Spleen (tissue), 11 donors: ENCODE data around the gene TSHZ2. TPM values are rescaled to one million over a fixed set of nuclear protein-coding genes. Genes with fewer than 3 reads are reported as not detected.

Source experiments
- DNase-seq: peaks from one replicate; pipeline ENCODE4 v3.0.0-alpha.2; 2020
- H3K27ac ChIP-seq, 8 donors: fragments of 200-600 bp; sonication (generic) in 7 of 8; 1 replicate in 4 of 8; 2 replicates in 4 of 8; pipeline versions ENCODE4 v1.5.0 to v1.8.0; 2016 to 2021; ENCODE audit warnings: inconsistent platforms in 4 of 8, mild to moderate bottlenecking in 4 of 8, moderate library complexity in 1 of 8
- H3K27me3 ChIP-seq, 7 donors: fragments of 200-600 bp; sonication (generic) in 6 of 7; replicated peaks in 1 of 7; 1 replicate in 4 of 7; 2 replicates in 3 of 7; pipeline versions ENCODE4 v1.5.0 to v1.8.0; 2016 to 2021; ENCODE audit warnings: inconsistent platforms in 3 of 7, mild to moderate bottlenecking in 1 of 7
- H3K36me3 ChIP-seq, 6 donors: fragments of 200-600 bp; sonication (generic) in 5 of 6; 1 replicate in 4 of 6; 2 replicates in 2 of 6; pipeline versions ENCODE4 v1.5.0 to v1.8.0; 2016 to 2021; ENCODE audit warnings: inconsistent platforms in 2 of 6
- H3K4me1 ChIP-seq, 6 donors: fragments of 200-600 bp; sonication (generic) in 5 of 6; 1 replicate in 3 of 6; 2 replicates in 3 of 6; pipeline versions ENCODE4 v1.5.0 to v1.8.0; 2016 to 2021; ENCODE audit warnings: inconsistent platforms in 3 of 6
- H3K4me3 ChIP-seq, 8 donors: fragments of 200-600 bp; sonication (generic) in 7 of 8; 1 replicate in 4 of 8; 2 replicates in 4 of 8; pipeline versions ENCODE4 v1.5.0 to v1.8.0; 2016 to 2021; ENCODE audit warnings: inconsistent platforms in 4 of 8, mild to moderate bottlenecking in 4 of 8, moderate library complexity in 2 of 8
- H3K9me3 ChIP-seq, 8 donors: fragments of 200-600 bp; sonication (generic) in 7 of 8; 1 replicate in 4 of 8; 2 replicates in 4 of 8; pipeline versions ENCODE4 v1.5.0 to v1.8.0; 2016 to 2021; ENCODE audit warnings: inconsistent platforms in 4 of 8
- POLR2A ChIP-seq, 3 donors: fragments of 450-650 bp; IDR thresholded peaks; one replicate each; pipeline ENCODE4 v1.5.1; 2017; ENCODE audit warnings: antibody characterized with exemption in 3 of 3, mild to moderate bottlenecking in 1 of 3
- POLR2AphosphoS5 ChIP-seq, 3 donors: sonication (generic); formaldehyde crosslinking; IDR thresholded peaks; one replicate each; pipeline ENCODE4 v1.5.1; 2017; ENCODE audit warnings: antibody characterized with exemption in 3 of 3
- WGBS, 5 donors: extraction: QIAGEN DNeasy Blood & Tissue Kit in 3 of 5; methylation state at CpG; one replicate each; pipeline versions ENCODE4 v1.1.5 to v1.1.7; 2013 to 2018; 5-methylcytosine and 5-hydroxymethylcytosine counted together
- intact Hi-C: fragments of 100-400 bp; cut with DNase I; formaldehyde crosslinking; loops from one replicate; pipeline ENCODE4 v1.15.0; 2023; ENCODE audit warnings: low total_unique reads
- polyA plus RNA-seq, 3 donors: library from polyadenylated mRNA; stranded (reverse); fragments of 200-250 nt; gene quantifications; one replicate each; pipeline ENCODE4 v1.2.1, GENCODE V29; 2013
- total RNA-seq, 7 donors: library from RNA; depleted of rRNA in 3 of 7; stranded (reverse); fragments of >200 nt in 3 of 7; fragmentation: NEBNext Ultra II Directional in 4 of 7; extraction: Animal tissue kit (Norgen Biotek cat#: 25700) in 4 of 7; gene quantifications; one replicate each; pipeline versions ENCODE4 v1.1.0 to v1.2.1, GENCODE V29; 2016 to 2021
- TF ChIP-seq, protein P1 (sequence below), 11 experiments: fragments of 200-600 bp in 7 of 11; fragments of 450-650 bp in 4 of 11; sonication (generic) in 4 of 11; IDR thresholded peaks in 8 of 11; conservative IDR thresholded peaks in 3 of 11; 1 replicate in 7 of 11; 2 replicates in 4 of 11; pipeline versions ENCODE4 v1.4.0 to v1.8.0; 2016 to 2021; ENCODE audit warnings: antibody characterized with exemption in 11 of 11, inconsistent platforms in 4 of 11, mild to moderate bottlenecking in 1 of 11
- donor health status: healthy with polysubstance abuse.
- donor health status: DM: no; HTN: no; CAD: no; lungs with moderate emphysema.
- donor health status: DM: no; HTN: no; CAD: no.
- donor health status: Bipolar disorder and iron deficiency.
- donor health status: healthy.
- donor health status: DM: no; HTN: no; CAD: no.
- donor health status: DM: yes; HTN: yes; CAD: no.

The TSHZ2 gene
- total and polyA plus RNA-seq, 10 donors, result 0.86 to 19.2 (median 15.7) TPM

DNA sequence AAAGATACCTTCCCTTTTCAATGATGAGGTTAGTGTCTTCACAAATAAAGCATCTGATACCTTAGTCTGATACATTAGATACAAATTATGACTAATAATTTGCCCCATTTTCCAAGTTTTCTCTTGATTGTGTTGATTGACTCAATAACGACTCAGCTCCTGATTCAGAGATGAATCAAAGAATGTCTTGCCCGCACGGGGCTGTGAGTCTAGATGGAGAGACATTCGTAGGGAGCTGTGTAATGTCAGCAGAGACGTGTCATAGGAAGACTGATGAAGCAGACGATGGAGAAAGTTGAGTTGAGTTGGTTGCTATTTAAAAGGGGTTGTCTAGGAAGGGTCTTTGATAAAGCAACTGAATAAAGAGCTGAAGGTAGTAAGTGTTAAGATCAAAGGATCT lies 78.2 kb downstream of the TSHZ2 start:
- H3K36me3 ChIP-seq, result no peaks in the 10 kb centered on the region
- WGBS, 5 donors, result 82 to 89% (median 86%) methylated on average over 6 of the region's 6 CpGs
- H3K4me1 ChIP-seq, result no peaks in the 10 kb centered on the region
- no peak overlapping the region for H3K4me3 ChIP-seq
- TF ChIP-seq, protein P1, sequence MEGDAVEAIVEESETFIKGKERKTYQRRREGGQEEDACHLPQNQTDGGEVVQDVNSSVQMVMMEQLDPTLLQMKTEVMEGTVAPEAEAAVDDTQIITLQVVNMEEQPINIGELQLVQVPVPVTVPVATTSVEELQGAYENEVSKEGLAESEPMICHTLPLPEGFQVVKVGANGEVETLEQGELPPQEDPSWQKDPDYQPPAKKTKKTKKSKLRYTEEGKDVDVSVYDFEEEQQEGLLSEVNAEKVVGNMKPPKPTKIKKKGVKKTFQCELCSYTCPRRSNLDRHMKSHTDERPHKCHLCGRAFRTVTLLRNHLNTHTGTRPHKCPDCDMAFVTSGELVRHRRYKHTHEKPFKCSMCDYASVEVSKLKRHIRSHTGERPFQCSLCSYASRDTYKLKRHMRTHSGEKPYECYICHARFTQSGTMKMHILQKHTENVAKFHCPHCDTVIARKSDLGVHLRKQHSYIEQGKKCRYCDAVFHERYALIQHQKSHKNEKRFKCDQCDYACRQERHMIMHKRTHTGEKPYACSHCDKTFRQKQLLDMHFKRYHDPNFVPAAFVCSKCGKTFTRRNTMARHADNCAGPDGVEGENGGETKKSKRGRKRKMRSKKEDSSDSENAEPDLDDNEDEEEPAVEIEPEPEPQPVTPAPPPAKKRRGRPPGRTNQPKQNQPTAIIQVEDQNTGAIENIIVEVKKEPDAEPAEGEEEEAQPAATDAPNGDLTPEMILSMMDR (IDR thresholded peaks at IDR 0.05 in 8 of 11, conservative IDR thresholded peaks at IDR 0.05 in 3 of 11), result no peak
- TF ChIP-seq POLR2A (IDR thresholded peaks at IDR 0.05) (no peak), POLR2AphosphoS5 (IDR thresholded peaks at IDR 0.05) (no peak)
- intact Hi-C loops, result no loop called here
- H3K27me3 ChIP-seq, result no peaks in the 10 kb centered on the region
- no peak for DNase-seq
- H3K9me3 ChIP-seq, result peaks cover 0 to 18% (median 3%) of the 10 kb centered on the region in 8 donors
- H3K27ac ChIP-seq, result no peak overlapping the region

DNA sequence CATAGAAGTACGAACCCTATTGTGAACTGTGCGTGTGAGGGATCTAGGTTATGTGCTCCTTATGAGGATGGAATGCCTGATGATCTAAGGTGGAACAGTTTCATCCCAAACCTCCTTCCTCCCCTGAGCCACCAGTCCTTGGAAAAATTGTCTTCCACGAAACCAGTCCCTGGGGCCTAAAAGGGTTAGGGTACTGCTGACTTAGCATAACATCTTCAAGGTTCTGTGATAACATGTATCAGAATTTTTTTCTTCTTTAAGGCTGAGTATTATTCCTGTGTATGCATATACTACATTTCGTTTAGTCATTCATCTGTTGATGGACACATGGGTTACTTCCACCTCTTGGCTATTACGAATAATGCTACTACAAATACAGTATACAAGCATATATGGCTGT lies 80.2 kb downstream of the TSHZ2 start:
- no peaks in the 10 kb centered on the region for H3K36me3 ChIP-seq
- 86 to 95% (median 89%) methylated on average over 5 of the region's 5 CpGs for WGBS, 5 donors
- no peaks in the 10 kb centered on the region for H3K27me3 ChIP-seq
- H3K4me3 ChIP-seq, result no peak overlapping the region
- no peak overlapping the region for H3K27ac ChIP-seq
- no peak for DNase-seq
- intact Hi-C loops, result no loop called here
- TF ChIP-seq, protein P1 (IDR thresholded peaks at IDR 0.05 in 8 of 11, conservative IDR thresholded peaks at IDR 0.05 in 3 of 11), result no peak
- TF ChIP-seq POLR2A (IDR thresholded peaks at IDR 0.05) (no peak), POLR2AphosphoS5 (IDR thresholded peaks at IDR 0.05) (no peak)
- peaks cover 0 to 9% (median 0%) of the 10 kb centered on the region in 8 donors for H3K9me3 ChIP-seq
- no peaks in the 10 kb centered on the region for H3K4me1 ChIP-seq

DNA sequence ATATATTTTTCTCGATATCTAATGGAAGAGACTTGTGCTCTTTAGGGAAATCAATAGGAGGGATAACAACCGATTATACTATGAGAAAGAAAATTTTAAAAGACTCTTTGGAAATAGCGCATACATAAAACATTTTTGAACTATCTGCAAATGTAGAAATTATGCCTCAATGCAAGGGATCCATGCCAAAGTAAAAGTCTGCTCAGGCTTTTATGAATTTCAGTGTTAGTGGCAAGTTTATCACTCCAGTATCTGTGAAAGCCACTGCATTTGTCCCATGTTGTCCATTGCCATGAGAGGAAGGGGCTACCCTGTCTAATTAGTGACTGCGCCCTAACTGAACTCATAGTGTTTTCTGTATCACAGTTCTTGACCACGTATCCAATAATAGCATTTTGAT lies 81.4 kb downstream of the TSHZ2 start:
- H3K9me3 ChIP-seq, result no peaks in the 10 kb centered on the region
- H3K36me3 ChIP-seq, result no peaks in the 10 kb centered on the region
- H3K27ac ChIP-seq, result no peak overlapping the region
- H3K27me3 ChIP-seq, result no peaks in the 10 kb centered on the region
- intact Hi-C loops, result no loop called here
- H3K4me1 ChIP-seq, result no peaks in the 10 kb centered on the region
- TF ChIP-seq POLR2A (IDR thresholded peaks at IDR 0.05) (no peak), POLR2AphosphoS5 (IDR thresholded peaks at IDR 0.05) (no peak)
- TF ChIP-seq, protein P1 (IDR thresholded peaks at IDR 0.05 in 8 of 11, conservative IDR thresholded peaks at IDR 0.05 in 3 of 11), result no peak
- DNase-seq, result no peak
- H3K4me3 ChIP-seq, result no peak overlapping the region
- WGBS, 5 donors, result 87 to 92% (median 91%) methylated on average over 5 of the region's 5 CpGs

DNA sequence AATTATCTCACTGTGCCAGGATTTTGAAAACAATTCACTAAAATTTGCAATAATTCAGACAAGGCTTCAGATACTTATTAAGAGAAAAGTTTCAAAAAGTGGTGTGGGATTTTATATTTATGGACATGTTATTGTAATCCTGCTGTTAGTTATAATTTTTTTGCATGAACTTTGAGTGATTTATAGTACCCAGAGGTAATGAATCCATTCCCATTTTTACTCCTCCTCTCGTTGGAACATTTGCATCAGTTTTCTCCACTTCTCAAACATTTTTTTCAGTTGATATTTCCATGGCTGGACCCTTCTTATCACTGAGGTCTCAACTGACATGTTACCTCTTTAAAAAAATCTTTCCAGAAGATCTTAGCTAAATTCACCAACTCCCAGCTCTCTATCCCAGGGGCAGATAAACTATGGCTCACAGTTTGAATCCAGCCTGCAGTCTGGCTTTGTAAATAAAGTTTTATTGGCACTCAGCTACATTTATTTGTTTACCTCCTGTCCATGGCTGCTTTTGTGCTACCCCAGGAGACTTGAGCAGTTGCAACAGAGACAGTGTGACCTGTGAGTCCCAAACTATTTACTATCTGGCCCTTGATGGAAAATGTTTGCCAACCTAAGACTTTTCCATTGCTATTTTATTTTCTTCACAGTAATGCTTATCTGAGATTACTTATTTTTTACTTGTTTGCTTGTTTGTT lies 83.4 kb downstream of the TSHZ2 start:
- no peaks in the 10 kb centered on the region for H3K4me1 ChIP-seq
- TF ChIP-seq, protein P1 (IDR thresholded peaks at IDR 0.05 in 8 of 11, conservative IDR thresholded peaks at IDR 0.05 in 3 of 11), result no peak
- no peak for TF ChIP-seq POLR2AphosphoS5 (IDR thresholded peaks at IDR 0.05)
- TF ChIP-seq POLR2A (IDR thresholded peaks at IDR 0.05), result no peak
- H3K4me3 ChIP-seq, result no peak overlapping the region
- H3K36me3 ChIP-seq, result no peaks in the 10 kb centered on the region
- H3K27ac ChIP-seq, result no peak overlapping the region
- H3K27me3 ChIP-seq, result no peaks in the 10 kb centered on the region
- intact Hi-C loops, result no loop called here
- WGBS, 5 donors, result 51 to 80% (median 65%) methylated on average over 1 of the region's 1 CpG
- no peak for DNase-seq
- H3K9me3 ChIP-seq, result no peaks in the 10 kb centered on the region
